ENCODE measurements around the gene LDLRAD2. TPM values are rescaled to one million over a fixed set of nuclear protein-coding genes. Genes with fewer than 3 reads are reported as not detected.
"Not testable (repeated sequence)": the region's sequence is repeated elsewhere in the genome, so short reads cannot be mapped to it uniquely, and the experiment has no call there.

The LDLRAD2 gene
- total RNA-seq, 1 donor from 2014 or later: 0.19 TPM

GRCh38 chr1:21770201-21770600 lies 41.9 kb upstream of the LDLRAD2 start:
- peaks cover 8% of the 10 kb centered on the region for H3K36me3 Mint-ChIP-seq
- TF ChIP-seq CTCF (conservative IDR thresholded peaks at IDR 0.05): no peak
- H3K9me3 Mint-ChIP-seq: no peaks in the 10 kb centered on the region
- no peak overlapping the region for H3K4me3 Mint-ChIP-seq
- DNase-seq (ENCODE audit: extremely low spot score, unreplicated experiment): no peak
- H3K27ac Mint-ChIP-seq: no peak overlapping the region
- H3K27me3 Mint-ChIP-seq: no peaks in the 10 kb centered on the region
- H3K4me1 Mint-ChIP-seq (ENCODE audit: unreplicated experiment): peaks cover 7% of the 10 kb centered on the region

GRCh38 chr1:21770602-21771001 lies 41.5 kb upstream of the LDLRAD2 start:
- H3K4me3 Mint-ChIP-seq; H3K4me1 Mint-ChIP-seq (ENCODE audit: unreplicated experiment); H3K27ac Mint-ChIP-seq; DNase-seq (ENCODE audit: extremely low spot score, unreplicated experiment); H3K9me3 Mint-ChIP-seq; H3K36me3 Mint-ChIP-seq; H3K27me3 Mint-ChIP-seq: not testable (repeated sequence)

DNA sequence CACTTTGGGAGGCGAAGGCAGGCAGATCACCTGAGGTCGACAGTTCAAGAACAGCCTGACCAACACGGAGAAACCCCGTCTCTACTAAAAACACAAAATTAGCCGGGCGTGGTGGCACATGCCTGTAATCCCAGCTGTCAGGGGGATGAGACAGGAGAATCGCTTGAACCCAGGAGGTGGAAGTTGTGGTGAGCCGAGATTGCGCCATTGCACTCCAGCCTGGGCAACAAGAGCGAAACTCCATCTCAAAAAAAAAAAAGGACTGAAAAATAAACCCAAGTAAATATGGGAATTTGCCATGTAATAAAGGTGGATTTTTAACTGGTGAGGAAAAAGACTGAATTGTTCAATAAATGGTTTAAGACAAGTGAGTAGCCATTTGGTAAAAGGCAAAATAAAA lies 40.4 kb upstream of the LDLRAD2 start:
- not testable (repeated sequence) for H3K27me3 Mint-ChIP-seq; H3K9me3 Mint-ChIP-seq; H3K4me3 Mint-ChIP-seq; H3K36me3 Mint-ChIP-seq; DNase-seq (ENCODE audit: extremely low spot score, unreplicated experiment); H3K27ac Mint-ChIP-seq
- peaks cover 15% of the 10 kb centered on the region for H3K4me1 Mint-ChIP-seq (ENCODE audit: unreplicated experiment)

DNA sequence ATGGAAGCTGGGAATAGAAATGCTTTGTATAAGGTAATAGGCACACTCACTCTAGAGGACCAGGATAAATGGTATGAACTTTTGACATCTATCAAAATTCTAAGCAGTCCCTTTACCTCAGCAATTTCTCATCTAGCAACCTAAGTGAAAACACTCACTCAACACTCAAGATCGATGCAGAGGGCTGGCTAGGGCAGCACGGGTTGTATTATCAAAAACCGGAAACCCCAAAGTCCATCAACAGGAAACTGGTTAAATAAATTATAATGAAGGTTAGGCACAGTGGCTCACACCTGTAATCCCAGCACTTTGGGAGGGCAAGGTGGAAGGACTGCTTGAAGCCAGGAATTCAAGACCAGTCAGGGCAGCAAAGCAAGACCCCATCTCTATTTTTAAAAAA lies 38.5 kb upstream of the LDLRAD2 start:
- no peak for DNase-seq (ENCODE audit: extremely low spot score, unreplicated experiment)
- TF ChIP-seq CTCF (conservative IDR thresholded peaks at IDR 0.05): no peak
- Mint-ChIP-seq H3K9me3 (no peaks in the 10 kb centered on the region), H3K4me1 (ENCODE audit: unreplicated experiment) (peaks cover 15% of the 10 kb centered on the region), H3K4me3 (no peak overlapping the region), H3K36me3 (peaks cover 12% of the 10 kb centered on the region), H3K27ac (no peak overlapping the region), H3K27me3 (no peaks in the 10 kb centered on the region)

GRCh38 chr1:21774835-21775549 lies 37.1 kb upstream of the LDLRAD2 start:
- DNase-seq (ENCODE audit: extremely low spot score, unreplicated experiment): no peak
- no peaks in the 10 kb centered on the region for H3K9me3 Mint-ChIP-seq
- peaks cover 13% of the 10 kb centered on the region for H3K36me3 Mint-ChIP-seq
- H3K27ac Mint-ChIP-seq: no peak overlapping the region
- no peak for TF ChIP-seq CTCF (conservative IDR thresholded peaks at IDR 0.05)
- no peaks in the 10 kb centered on the region for H3K27me3 Mint-ChIP-seq
- peaks cover 15% of the 10 kb centered on the region for H3K4me1 Mint-ChIP-seq (ENCODE audit: unreplicated experiment)
- no peak overlapping the region for H3K4me3 Mint-ChIP-seq

GRCh38 chr1:21775550-21775914 lies 36.5 kb upstream of the LDLRAD2 start:
- Mint-ChIP-seq H3K27ac (no peak overlapping the region), H3K4me1 (ENCODE audit: unreplicated experiment) (peaks cover 20% of the 10 kb centered on the region), H3K36me3 (peaks cover 15% of the 10 kb centered on the region), H3K4me3 (no peak overlapping the region), H3K27me3 (no peaks in the 10 kb centered on the region), H3K9me3 (no peaks in the 10 kb centered on the region)
- TF ChIP-seq CTCF (conservative IDR thresholded peaks at IDR 0.05): no peak
- no peak for DNase-seq (ENCODE audit: extremely low spot score, unreplicated experiment)

All from type B pancreatic cell (in vitro differentiated cells).